Fibroblast of lung (primary cell): ENCODE data around the gene GGT6. TPM values are rescaled to one million over a fixed set of nuclear protein-coding genes. Genes with fewer than 3 reads are reported as not detected.

Source experiments
- DNase-seq, 2 donors: peaks; one replicate each; pipeline versions ENCODE4 v3.0.0 to v3.0.0-alpha.2; 2010; ENCODE audit warnings: low read depth in 2 of 2
- H2AFZ ChIP-seq: 2 replicates; pipeline ENCODE4 v1.5.1; 2012; ENCODE audit warnings: low read length, control low read depth, inconsistent platforms
- H3K27ac ChIP-seq: 2 replicates; pipeline ENCODE4 v1.5.1; 2011; ENCODE audit warnings: low read length, control low read depth; ENCODE audit not compliant: insufficient read depth
- H3K27me3 ChIP-seq: 2 replicates; pipeline ENCODE4 v1.5.1; 2011; ENCODE audit warnings: mild to moderate bottlenecking, low read length; ENCODE audit not compliant: control insufficient read depth, insufficient read depth
- H3K36me3 ChIP-seq: 2 replicates; pipeline ENCODE4 v1.5.1; 2011; ENCODE audit warnings: low read length; ENCODE audit not compliant: control insufficient read depth, insufficient read depth
- H3K4me1 ChIP-seq: 2 replicates; pipeline ENCODE4 v1.5.1; 2011; ENCODE audit warnings: low read length; ENCODE audit not compliant: control insufficient read depth, insufficient read depth; ENCODE audit errors: extremely low read depth
- H3K4me2 ChIP-seq: 2 replicates; pipeline ENCODE4 v1.5.1; 2011; ENCODE audit warnings: low read length, control low read depth; ENCODE audit not compliant: insufficient read depth; ENCODE audit errors: extremely low read depth
- H3K4me3 ChIP-seq, 4 experiments: fragments of 200-600 bp in 1 of 4; sonication (generic) in 1 of 4; replicated peaks in 1 of 4; 2 replicates each; pipeline ENCODE4 v1.5.1; 2011 to 2016; ENCODE audit warnings: low read length in 4 of 4, low read depth in 3 of 4, mild to moderate bottlenecking in 3 of 4, control low read depth in 2 of 4, inconsistent platforms in 1 of 4, mixed read lengths in 1 of 4; ENCODE audit not compliant: insufficient read depth in 1 of 4; ENCODE audit errors: control extremely low read depth in 1 of 4
- H3K79me2 ChIP-seq: 2 replicates; pipeline ENCODE4 v1.5.1; 2012; ENCODE audit warnings: mild to moderate bottlenecking, low read length, inconsistent platforms; ENCODE audit not compliant: control insufficient read depth, insufficient read depth
- H3K9ac ChIP-seq: 2 replicates; pipeline ENCODE4 v1.5.1; 2011; ENCODE audit warnings: mild to moderate bottlenecking, low read length, control low read depth; ENCODE audit not compliant: insufficient read depth
- H3K9me3 ChIP-seq: 2 replicates; pipeline ENCODE4 v1.5.1; 2012; ENCODE audit warnings: low read depth, low read length; ENCODE audit not compliant: control insufficient read depth, insufficient read depth
- H4K20me1 ChIP-seq: 2 replicates; pipeline ENCODE4 v1.5.1; 2011; ENCODE audit warnings: low read length; ENCODE audit not compliant: control insufficient read depth, insufficient read depth; ENCODE audit errors: extremely low read depth
- CTCF ChIP-seq, 2 donors: IDR thresholded peaks in 1 of 2; conservative IDR thresholded peaks in 1 of 2; 1 replicate in 1 of 2; 2 replicates in 1 of 2; pipeline ENCODE4 v1.5.1; 2011 to 2012; ENCODE audit warnings: low read length in 2 of 2, control low read depth in 1 of 2, inconsistent platforms in 1 of 2, low read depth in 1 of 2, mild to moderate bottlenecking in 1 of 2
- EZH2 ChIP-seq: IDR thresholded peaks from 2 replicates; pipeline ENCODE4 v1.5.1; 2012; ENCODE audit warnings: low read length, control low read depth, mild to moderate bottlenecking; ENCODE audit errors: missing control alignments
- polyA plus RNA-seq, 2 donors: library from polyadenylated mRNA; depleted of rRNA in 1 of 2; stranded (reverse) in 1 of 2; unstranded in 1 of 2; fragments of >200 nt; gene quantifications; 2 replicates each; pipeline ENCODE4 v1.2.1, GENCODE V29; 2011 to 2012; ENCODE audit warnings: missing spikeins in 1 of 2
- total RNA-seq: library from RNA; depleted of rRNA; stranded (reverse); fragments of >200 nt; gene quantifications from 2 replicates; pipeline ENCODE4 v1.2.1, GENCODE V29; 2014

GGT6 gene
- total and polyA plus RNA-seq, 2 donors (not counting 1 experiment from before 2014, with no cell fraction given): not detected

GRCh38 chr17:4544135-4544950, 16.0 kb downstream of the GGT6 start:
- Histone ChIP-seq H3K9ac (no peak overlapping the region), H3K4me2 (no peak overlapping the region), H3K79me2 (no peaks in the 10 kb centered on the region), H3K4me1 (no peaks in the 10 kb centered on the region), H3K4me3 (no peak overlapping the region), H3K9me3 (no peaks in the 10 kb centered on the region), H2AFZ (no peak overlapping the region), H3K27ac (no peak overlapping the region), H4K20me1 (no peaks in the 10 kb centered on the region), H3K27me3 (no peaks in the 10 kb centered on the region), H3K36me3 (peaks cover 28% of the 10 kb centered on the region)
- TF ChIP-seq CTCF (conservative IDR thresholded peaks at IDR 0.05 in 1 of 2, IDR thresholded peaks at IDR 0.05 in 1 of 2; ENCODE audit: low read depth in 1 of 2, low read length in 2 of 2) (no peak), EZH2 (no peak)
- no peak for DNase-seq

GRCh38 chr17:4543557-4544026, 16.8 kb downstream of the GGT6 start:
- H4K20me1 ChIP-seq: no peaks in the 10 kb centered on the region
- no peak overlapping the region for H2AFZ ChIP-seq
- H3K4me2 ChIP-seq: no peak overlapping the region
- H3K36me3 ChIP-seq: peaks cover 28% of the 10 kb centered on the region
- no peak overlapping the region for H3K4me3 ChIP-seq
- H3K27me3 ChIP-seq: no peaks in the 10 kb centered on the region
- no peak overlapping the region for H3K9ac ChIP-seq
- no peaks in the 10 kb centered on the region for H3K9me3 ChIP-seq
- no peak for DNase-seq
- H3K79me2 ChIP-seq: no peaks in the 10 kb centered on the region
- H3K27ac ChIP-seq: no peak overlapping the region
- TF ChIP-seq CTCF (conservative IDR thresholded peaks at IDR 0.05 in 1 of 2, IDR thresholded peaks at IDR 0.05 in 1 of 2; ENCODE audit: low read depth in 1 of 2, low read length in 2 of 2) (no peak), EZH2 (no peak)
- no peaks in the 10 kb centered on the region for H3K4me1 ChIP-seq

- no peak overlapping the region for H2AFZ ChIP-seq
- no peaks in the 10 kb centered on the region for H3K79me2 ChIP-seq
- no peak overlapping the region for H3K9ac ChIP-seq
- no peak overlapping the region for H3K27ac ChIP-seq
- peaks cover 25% of the 10 kb centered on the region for H3K36me3 ChIP-seq
- H4K20me1 ChIP-seq: no peaks in the 10 kb centered on the region
- no peak overlapping the region for H3K4me3 ChIP-seq
- no peak for TF ChIP-seq CTCF (conservative IDR thresholded peaks at IDR 0.05 in 1 of 2, IDR thresholded peaks at IDR 0.05 in 1 of 2; ENCODE audit: low read depth in 1 of 2, low read length in 2 of 2)
- no peak for TF ChIP-seq EZH2
- no peak for DNase-seq
- no peaks in the 10 kb centered on the region for H3K9me3 ChIP-seq
- H3K4me2 ChIP-seq: no peak overlapping the region
- H3K27me3 ChIP-seq: no peaks in the 10 kb centered on the region
- H3K4me1 ChIP-seq: no peaks in the 10 kb centered on the region
Measured at GRCh38 chr17:4542726-4543191, 17.6 kb downstream of the GGT6 start.
